Fibroblast of skin of scalp (primary cell): Measurements from ENCODE around the gene LRBA.
"Not testable (repeated sequence)": the region's sequence is repeated elsewhere in the genome, so short reads cannot be mapped to it uniquely, and the experiment has no call there.

Experiments used
- DNase-seq: peaks from one replicate; pipeline ENCODE4 v3.0.0-alpha.2; 2013

LRBA gene

GRCh38 chr4:150584111-150584915 lies 430.8 kb downstream of the LRBA start:
- no peak for DNase-seq

GRCh38 chr4:150583287-150584110 lies 431.6 kb downstream of the LRBA start:
- peak; percentile 22 for DNase-seq

- peak; percentile 7 for DNase-seq
Observed at GRCh38 chr4:150582873-150583286, 432.2 kb downstream of the LRBA start.

- DNase-seq: no peak
Observed at GRCh38 chr4:150582146-150582872, 432.8 kb downstream of the LRBA start, which contains the start of gene MAB21L2. Gene MAB21L2 (plus strand): TSS chr4:150582151. CDS start chr4:150583030, 879 bp downstream.

- DNase-seq: peak; percentile 56
Observed at GRCh38 chr4:150581641-150582051, 433.4 kb downstream of the LRBA start.

- no peak for DNase-seq
Observed at GRCh38 chr4:150581056-150581605, 434.0 kb downstream of the LRBA start.

GRCh38 chr4:150580306-150580705 lies 434.8 kb downstream of the LRBA start:
- DNase-seq: no peak

GRCh38 chr4:150579551-150580234 lies 435.4 kb downstream of the LRBA start:
- peak; percentile 24 for DNase-seq

- DNase-seq: peak; percentile 22
Observed at GRCh38 chr4:150578745-150579501, 436.2 kb downstream of the LRBA start.

GRCh38 chr4:150577796-150578195 lies 437.3 kb downstream of the LRBA start:
- DNase-seq: no peak

GRCh38 chr4:150574678-150575077 lies 440.4 kb downstream of the LRBA start:
- DNase-seq: no peak

GRCh38 chr4:150573534-150573933 lies 441.6 kb downstream of the LRBA start:
- DNase-seq: peak; percentile 51

GRCh38 chr4:150572704-150573504 lies 442.2 kb downstream of the LRBA start:
- no peak for DNase-seq

- no peak for DNase-seq
Observed at GRCh38 chr4:150570862-150571261, 444.2 kb downstream of the LRBA start.

GRCh38 chr4:150569998-150570535 lies 445.0 kb downstream of the LRBA start:
- DNase-seq: no peak

GRCh38 chr4:150569384-150569987 lies 445.6 kb downstream of the LRBA start:
- DNase-seq: peak; percentile 8

- no peak for DNase-seq
Observed at GRCh38 chr4:150567070-150567469, 448.0 kb downstream of the LRBA start.

GRCh38 chr4:150564967-150565366 lies 450.1 kb downstream of the LRBA start:
- DNase-seq: not testable (repeated sequence)

- DNase-seq: no peak
Observed at GRCh38 chr4:150562751-150563150, 452.3 kb downstream of the LRBA start.
